ENCODE results near the gene CRYBB2.
A peak's percentile ranks its signal among the peaks of the same experiment; 100 is the strongest.
"Not testable (repeated sequence)": the region's sequence is repeated elsewhere in the genome, so short reads cannot be mapped to it uniquely, and the experiment has no call there.

The CRYBB2 gene

DNA sequence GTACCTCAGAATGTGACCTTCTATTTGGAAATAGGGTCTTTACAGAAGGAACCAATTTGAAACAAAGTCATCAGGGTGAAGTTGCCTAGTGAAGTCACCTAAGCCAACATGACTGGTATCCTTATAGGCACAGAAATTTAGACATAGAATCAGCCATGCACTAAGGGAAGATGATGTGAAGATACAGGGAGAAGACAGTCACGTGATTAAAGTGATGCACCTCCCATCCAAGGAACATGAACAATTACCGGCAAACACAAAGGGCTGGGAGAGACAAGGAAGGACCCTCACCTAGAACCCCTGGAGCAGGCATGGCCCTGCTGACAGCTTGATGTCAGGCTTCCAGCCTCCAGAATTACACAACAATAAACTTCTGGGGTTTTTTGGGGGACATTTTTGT is 3.2 kb upstream of the CRYBB2 start:
- TF ChIP-seq, protein P1, sequence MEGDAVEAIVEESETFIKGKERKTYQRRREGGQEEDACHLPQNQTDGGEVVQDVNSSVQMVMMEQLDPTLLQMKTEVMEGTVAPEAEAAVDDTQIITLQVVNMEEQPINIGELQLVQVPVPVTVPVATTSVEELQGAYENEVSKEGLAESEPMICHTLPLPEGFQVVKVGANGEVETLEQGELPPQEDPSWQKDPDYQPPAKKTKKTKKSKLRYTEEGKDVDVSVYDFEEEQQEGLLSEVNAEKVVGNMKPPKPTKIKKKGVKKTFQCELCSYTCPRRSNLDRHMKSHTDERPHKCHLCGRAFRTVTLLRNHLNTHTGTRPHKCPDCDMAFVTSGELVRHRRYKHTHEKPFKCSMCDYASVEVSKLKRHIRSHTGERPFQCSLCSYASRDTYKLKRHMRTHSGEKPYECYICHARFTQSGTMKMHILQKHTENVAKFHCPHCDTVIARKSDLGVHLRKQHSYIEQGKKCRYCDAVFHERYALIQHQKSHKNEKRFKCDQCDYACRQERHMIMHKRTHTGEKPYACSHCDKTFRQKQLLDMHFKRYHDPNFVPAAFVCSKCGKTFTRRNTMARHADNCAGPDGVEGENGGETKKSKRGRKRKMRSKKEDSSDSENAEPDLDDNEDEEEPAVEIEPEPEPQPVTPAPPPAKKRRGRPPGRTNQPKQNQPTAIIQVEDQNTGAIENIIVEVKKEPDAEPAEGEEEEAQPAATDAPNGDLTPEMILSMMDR (IDR thresholded peaks at IDR 0.05; ENCODE audit: insufficient read depth, low read depth, low read length, missing control alignments), result no peak
- H3K4me3 ChIP-seq (ENCODE audit: low read length), result no peak overlapping the region
- no peak for DNase-seq (ENCODE audit: low read depth)

DNA sequence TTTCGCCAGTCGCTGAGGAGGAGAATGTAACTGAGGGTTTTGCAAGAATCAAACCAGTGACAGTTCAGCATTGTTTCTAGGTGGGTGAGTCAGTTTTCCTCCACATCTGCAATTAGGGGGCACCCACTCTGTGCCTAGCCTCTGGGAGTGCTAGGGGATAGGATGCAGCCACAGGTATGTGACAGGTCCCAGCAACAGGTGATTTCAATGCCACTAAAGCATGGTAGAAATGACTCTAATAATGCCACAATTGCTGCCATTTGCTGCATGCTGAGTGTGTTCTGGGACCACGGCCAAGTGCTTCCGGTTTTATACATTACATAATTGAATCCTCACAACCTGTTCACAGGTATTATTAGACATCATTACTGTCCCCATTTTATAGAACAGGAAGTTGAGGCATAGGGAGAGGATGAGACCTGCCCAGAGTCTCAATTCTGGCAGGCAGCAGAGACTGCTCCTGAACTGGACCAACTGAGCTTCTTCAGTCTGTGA is 556 bp downstream of the CRYBB2 start:
- TF ChIP-seq, protein P1 (IDR thresholded peaks at IDR 0.05; ENCODE audit: insufficient read depth, low read depth, low read length, missing control alignments), result no peak
- H3K4me3 ChIP-seq (ENCODE audit: low read length), result no peak overlapping the region
- peak; percentile 44 for DNase-seq (ENCODE audit: low read depth)

DNA sequence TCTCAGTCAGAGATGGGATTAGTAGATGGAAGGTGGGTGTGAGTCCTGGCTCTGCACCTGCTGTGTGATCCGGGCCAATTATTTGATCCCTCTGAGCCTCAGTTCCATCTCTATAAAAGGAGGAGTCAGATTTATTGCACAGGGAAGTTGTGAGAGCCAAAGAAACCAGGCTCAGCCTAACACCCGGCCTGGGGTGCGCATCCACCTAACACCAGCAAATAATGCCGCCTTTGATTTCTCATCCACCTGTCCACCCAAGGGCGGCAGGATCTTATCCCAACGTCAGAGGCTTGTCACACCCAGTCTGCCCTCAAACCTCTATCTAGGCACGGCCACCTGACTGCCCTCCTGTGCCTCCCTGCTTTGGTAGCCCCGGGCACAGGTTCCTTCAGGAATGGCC is 2.4 kb downstream of the CRYBB2 start:
- TF ChIP-seq, protein P1 (IDR thresholded peaks at IDR 0.05; ENCODE audit: insufficient read depth, low read depth, low read length, missing control alignments), result no peak
- DNase-seq (ENCODE audit: low read depth), result no peak
- H3K4me3 ChIP-seq (ENCODE audit: low read length), result no peak overlapping the region

DNA sequence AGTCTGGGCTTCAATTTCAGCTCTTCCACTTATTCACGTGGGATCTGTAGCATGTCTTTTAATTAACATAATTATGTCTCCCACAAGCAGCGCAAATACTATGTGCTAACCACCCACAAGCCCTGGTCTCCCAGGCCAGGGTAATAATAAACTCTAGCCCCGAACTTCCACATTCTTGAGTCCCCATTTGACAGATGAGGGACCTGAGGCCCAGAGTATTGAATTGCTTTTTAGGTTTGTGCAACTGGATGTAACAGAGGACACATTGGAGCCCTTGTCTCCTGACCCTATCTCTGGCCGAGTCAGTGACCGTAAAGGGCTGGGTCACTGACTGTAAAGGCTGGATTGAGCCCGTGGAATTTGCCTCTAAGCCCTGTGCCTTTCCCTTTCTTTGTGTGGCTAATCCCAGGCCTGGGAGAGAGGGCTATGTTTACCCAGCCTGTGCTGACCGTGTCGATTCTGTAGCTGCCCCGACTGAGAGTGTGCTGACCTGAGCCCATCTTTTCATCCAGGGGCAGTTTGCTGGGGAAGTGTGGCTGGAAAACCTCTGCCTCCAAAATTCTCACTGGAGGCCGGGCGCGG is 3.9 kb downstream of the CRYBB2 start:
- DNase-seq (ENCODE audit: low read depth), result no peak
- TF ChIP-seq, protein P1 (IDR thresholded peaks at IDR 0.05; ENCODE audit: insufficient read depth, low read depth, low read length, missing control alignments), result no peak
- H3K4me3 ChIP-seq (ENCODE audit: low read length), result no peak overlapping the region

DNA sequence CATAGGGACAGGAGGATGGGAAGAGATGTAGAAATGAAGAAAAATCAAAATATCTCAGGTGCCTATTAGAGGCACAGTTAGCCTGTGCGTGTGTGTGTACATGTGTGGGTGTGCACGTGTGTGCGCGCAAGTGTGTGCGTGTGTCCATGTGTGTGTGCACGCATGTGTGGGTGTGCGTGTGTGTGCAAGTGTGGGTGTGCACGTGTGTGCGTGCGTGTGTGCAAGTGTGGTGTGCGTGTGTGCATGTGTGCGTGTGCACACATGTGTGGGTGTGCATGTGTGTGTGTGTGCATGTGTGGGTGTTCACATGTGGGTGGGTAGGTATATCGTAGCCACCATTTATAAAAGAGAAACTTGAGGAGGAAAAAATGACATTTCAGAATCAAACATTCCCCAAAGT is 9.4 kb downstream of the CRYBB2 start:
- H3K4me3 ChIP-seq (ENCODE audit: low read length), result no peak overlapping the region
- DNase-seq (ENCODE audit: low read depth), result no peak
- TF ChIP-seq, protein P1 (IDR thresholded peaks at IDR 0.05; ENCODE audit: insufficient read depth, low read depth, low read length, missing control alignments), result no peak

DNA sequence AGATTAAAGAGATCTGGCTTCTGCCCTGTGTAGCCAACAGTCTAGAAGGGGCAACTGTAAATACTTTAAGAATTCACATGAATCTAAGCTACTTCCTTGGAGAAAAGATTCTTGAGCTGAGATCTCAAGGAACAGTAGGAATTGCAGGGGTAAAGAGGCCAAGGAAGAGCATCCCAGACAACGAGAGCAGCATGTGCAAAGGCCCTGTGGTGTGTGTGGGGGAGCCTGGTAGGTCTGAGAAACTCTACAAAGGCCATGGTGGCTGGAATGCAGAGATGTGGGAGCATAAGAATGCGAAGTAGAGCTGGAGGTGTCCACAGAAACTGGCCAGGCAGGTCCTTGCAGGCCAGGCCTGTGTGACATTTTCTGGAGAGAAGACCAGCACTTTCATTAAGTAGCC is 11.3 kb downstream of the CRYBB2 start:
- not testable (repeated sequence) for DNase-seq (ENCODE audit: low read depth); H3K4me3 ChIP-seq (ENCODE audit: low read length)

DNA sequence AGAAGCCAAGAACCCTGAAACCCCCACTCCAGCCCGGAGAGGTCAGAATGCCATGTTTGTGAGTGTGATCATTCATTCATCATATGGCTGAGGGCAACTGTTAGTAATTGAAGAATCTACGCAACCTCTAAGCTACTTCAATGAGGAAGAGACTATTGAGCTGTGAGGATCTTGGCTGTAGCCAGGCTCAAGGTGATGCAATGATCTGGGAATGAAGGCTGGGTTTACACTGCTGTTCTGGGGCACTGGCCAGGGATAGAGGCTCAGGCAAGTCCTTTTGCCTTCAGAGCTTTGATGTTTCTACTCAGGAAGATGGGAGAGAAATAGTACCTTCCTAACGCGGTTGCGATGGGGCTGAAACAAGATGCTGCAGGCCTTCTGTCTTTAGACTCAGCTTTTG is 12.9 kb downstream of the CRYBB2 start:
- no peak overlapping the region for H3K4me3 ChIP-seq (ENCODE audit: low read length)
- DNase-seq (ENCODE audit: low read depth), result peak; percentile 80
- TF ChIP-seq, protein P1 (IDR thresholded peaks at IDR 0.05; ENCODE audit: insufficient read depth, low read depth, low read length, missing control alignments), result no peak

DNA sequence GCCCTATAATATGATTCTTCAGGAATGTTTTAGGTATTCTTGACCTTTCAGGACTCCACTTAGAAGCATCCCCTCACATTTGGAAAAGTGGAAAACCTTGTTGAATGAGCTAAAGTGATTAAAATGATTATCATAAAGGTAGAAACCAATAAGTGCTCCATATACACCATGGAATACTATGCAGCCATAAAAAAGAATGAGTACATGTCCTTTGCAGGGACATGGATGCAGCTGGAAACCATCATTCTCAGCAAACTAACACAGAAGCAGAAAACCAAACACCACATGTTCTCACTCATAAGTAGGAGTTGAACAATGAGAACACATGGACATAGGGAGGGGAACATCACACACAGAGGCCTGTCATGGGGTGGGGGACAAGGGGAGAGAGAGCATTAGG is 14.3 kb downstream of the CRYBB2 start:
- H3K4me3 ChIP-seq (ENCODE audit: low read length); DNase-seq (ENCODE audit: low read depth): not testable (repeated sequence)

All from epithelial cell of esophagus (primary cell).